Suppressor macrophage treated with lipopolysaccharide for 4 hours (primary cell): ENCODE data around the gene SVOP.
A peak's percentile ranks its signal among the peaks of the same experiment; 100 is the strongest.

Experiments
- DNase-seq: peaks from one replicate; pipeline ENCODE4 v3.0.0-alpha.2; 2020

The SVOP gene

GRCh38 chr12:108928695-108929094, 92.2 kb downstream of the SVOP start:
- DNase-seq = no peak

DNA sequence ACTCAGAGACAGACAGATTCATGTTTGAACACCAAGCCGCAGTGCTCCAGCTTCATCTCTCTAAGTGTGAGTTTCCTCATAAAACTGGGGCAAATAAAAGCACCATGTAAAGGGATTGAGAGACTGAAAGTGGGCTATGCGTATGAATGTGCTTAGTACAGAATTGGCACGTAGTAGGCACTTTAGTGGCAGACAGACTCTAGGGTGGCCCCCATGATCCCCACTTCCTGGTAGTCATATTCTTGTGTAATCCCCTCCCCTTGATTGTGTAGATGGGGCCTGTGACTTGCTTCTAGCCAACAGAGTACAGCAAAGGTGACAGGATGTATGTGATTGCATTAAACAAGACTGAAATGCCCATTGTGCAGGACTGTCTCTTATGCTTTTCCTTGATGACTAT, 98.0 kb downstream of the SVOP start:
- DNase-seq = no peak

GRCh38 chr12:108921946-108922345, 98.9 kb downstream of the SVOP start:
- no peak for DNase-seq

- DNase-seq = no peak
These were observed 101.8 kb downstream of the SVOP start for GRCh38 chr12:108918960-108919642.

- DNase-seq = no peak
These were observed 102.7 kb downstream of the SVOP start for GRCh38 chr12:108918206-108918605.

GRCh38 chr12:108916336-108916735, 104.5 kb downstream of the SVOP start:
- DNase-seq = no peak

GRCh38 chr12:108915632-108916133, 105.2 kb downstream of the SVOP start:
- DNase-seq = no peak

- peak; percentile 89 for DNase-seq
These were observed 106.7 kb downstream of the SVOP start for GRCh38 chr12:108914121-108914531.

DNA sequence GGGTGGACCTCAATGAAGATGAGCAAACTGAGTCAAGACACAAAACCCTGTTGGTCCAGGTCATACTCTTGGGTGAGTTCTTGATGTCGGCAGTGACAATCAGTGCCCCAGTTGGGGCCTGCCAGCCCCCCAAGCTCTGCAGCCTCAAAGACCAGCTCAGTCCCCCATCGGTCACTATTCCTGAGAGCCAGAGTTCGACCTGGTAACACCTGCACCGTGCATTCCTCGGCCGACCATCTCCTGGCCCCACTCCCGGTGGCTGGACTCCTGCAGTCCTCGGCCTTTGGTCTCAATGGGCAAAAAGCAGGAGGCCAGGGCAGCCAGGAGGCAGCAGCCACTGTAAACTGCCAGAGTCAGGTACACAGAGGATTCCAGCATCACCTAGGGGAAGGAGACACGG, 108.5 kb downstream of the SVOP start:
- DNase-seq = no peak

DNA sequence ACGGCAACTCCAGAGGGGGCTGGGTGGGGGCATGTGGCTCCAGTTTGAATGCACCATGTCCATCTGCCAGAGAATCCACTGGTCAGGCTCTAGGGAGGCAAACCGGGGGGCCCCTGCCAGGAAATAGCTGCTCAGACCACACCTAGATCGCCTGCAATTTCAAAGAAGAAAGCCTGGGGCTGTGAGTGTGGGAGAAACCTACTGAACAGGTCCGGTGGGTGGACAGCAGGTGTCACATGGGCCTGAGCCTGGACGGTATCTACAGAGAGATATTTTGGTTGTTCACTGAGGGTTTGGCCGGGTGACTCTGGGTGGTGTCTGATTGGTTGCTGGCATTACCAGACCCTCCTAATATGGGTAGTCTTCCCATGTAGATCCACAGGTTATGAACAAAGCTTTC, 109.0 kb downstream of the SVOP start:
- no peak for DNase-seq

GRCh38 chr12:108910336-108910735, 110.5 kb downstream of the SVOP start:
- no peak for DNase-seq

DNA sequence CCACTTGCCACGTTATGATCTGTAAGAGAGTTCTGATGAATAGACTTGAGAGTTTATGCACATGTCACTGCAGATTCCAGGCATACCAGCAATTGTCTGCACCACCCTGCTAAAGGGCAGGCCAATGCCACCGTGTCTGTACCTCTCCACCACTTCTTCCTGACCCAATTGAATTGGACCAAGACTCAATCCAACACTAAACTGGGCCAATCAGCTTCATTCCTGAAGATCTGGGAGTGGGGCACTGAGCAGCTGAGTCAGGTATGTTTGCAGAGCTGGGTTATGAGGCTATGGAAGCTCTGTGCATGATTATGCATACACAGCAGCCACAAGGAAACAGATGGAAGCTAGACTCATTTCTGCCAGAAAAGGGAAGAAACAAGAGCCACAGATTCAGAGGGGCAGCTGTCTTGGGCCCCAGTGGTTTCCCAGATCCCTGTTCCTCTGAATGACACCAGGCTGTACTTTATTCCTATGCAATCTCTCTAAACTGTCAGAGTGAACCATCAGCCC, 113.0 kb downstream of the SVOP start:
- DNase-seq = peak; percentile 72

DNA sequence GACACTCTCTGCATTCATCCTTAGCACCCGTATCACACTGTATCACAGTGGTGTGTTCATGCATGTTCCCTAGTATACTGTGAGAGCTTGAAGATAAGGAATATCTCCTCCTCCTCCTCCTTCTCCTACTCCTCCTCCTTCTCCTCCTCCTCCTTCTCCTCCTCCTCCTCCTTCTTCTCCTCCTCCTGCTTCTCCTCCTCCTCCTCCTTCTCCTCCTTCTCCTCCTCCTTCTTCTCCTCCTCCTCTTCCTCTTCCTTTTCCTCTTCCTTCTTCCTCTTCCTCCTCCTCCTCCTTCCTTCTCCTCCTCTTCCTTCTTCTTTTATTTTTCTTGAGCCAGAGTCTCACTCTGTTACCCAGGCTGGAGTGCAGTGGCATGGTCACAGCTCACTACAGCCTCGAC, 113.9 kb downstream of the SVOP start:
- DNase-seq = no peak

DNA sequence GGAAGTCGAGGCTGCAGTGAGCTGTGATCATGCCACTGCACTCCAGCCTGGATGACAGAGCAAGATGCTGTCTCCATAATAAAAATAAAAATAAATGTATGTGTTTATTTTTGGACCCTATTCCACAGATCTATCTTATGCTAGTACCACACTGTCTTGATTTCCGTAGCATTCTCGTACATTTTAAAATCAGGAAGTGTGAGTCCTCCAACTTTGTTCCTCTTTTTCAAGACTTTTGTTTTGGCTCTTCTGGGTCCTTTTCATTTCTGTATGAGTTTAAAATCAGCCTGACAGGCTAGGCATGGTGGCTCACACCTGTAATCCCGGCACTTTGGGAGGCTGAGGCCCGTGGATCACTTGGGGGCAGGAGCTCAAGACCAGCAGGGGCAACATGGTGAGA, 115.1 kb downstream of the SVOP start:
- peak; percentile 75 for DNase-seq

GRCh38 chr12:108899145-108899544, 121.7 kb downstream of the SVOP start:
- DNase-seq = no peak

DNA sequence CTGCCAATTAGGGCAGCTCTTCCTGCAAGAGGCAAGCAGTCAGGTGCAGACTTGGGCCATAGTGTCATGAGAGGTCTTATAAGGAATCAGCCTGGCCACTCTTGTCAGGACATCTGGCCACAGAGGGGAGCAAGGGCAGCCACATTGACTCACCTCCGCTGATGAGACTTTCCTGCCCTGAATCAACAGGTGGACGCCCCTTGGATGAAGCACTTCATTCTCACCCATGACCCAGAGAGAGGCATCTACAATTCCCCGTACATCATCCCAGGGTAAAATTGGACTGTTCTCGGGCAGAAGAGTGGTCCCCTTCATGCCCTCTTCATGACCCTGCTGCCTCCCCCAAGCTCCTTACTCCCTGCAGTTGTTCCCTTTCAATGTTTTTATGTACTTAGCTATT, 124.1 kb downstream of the SVOP start:
- no peak for DNase-seq

GRCh38 chr12:108896336-108896735, 124.5 kb downstream of the SVOP start:
- no peak for DNase-seq

- no peak for DNase-seq
These were observed 125.6 kb downstream of the SVOP start for GRCh38 chr12:108895220-108895802.

DNA sequence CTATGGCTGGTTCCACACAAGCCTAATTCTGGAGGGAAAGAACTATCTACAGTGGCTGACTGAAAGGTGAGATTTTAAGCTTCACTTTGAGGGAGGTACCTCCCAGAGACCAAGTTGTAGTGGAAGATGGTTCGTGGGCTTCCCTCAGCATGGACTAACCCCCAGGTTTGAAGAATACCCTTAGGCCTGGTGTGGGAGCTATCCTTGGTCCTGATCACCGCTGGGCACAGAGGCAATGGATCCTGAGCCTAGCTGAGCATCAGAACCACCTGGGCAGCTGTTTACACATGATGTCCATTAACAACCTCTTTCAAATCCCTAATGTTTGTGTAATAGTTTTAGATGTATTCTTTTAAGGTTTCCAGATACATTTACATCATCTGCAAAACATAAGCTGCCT, 130.7 kb downstream of the SVOP start:
- DNase-seq = no peak

- no peak for DNase-seq
These were observed 132.8 kb downstream of the SVOP start for GRCh38 chr12:108888031-108888430.

DNA sequence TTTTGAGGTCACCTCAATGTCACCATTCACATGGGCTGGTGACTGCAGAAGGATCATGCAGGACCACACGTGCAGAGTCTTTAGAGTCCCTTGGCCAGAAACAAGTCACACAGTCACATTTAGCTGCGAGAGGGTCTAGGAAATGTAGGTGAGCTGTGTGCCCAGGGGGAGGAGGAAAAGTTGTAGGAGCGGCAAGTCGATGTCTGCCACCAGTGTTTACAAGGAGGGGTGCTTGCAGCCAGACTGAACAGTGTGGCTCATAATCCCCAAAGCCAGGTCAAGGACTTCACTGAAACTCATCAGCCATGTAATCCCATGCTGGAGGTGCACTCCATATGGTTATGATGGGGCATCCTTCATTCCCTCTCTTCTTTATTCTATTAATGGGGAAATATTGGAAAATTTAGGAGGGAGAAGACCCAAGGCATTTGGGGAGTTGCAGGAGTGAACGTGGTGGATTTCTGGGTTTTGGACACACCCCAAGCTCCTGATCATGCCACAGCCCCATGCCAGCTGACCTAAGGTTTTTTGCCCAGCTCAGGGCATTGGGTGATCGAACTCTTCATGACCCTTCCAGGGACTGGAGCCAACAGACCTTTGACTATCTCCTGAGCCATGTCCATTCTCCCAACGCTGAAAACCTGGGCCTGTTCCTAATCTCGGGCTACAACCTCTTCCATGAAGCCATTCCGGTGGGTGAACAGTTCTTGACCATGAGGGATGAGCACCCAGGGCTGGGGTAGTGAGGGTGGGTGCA, 133.8 kb downstream of the SVOP start:
- no peak for DNase-seq

DNA sequence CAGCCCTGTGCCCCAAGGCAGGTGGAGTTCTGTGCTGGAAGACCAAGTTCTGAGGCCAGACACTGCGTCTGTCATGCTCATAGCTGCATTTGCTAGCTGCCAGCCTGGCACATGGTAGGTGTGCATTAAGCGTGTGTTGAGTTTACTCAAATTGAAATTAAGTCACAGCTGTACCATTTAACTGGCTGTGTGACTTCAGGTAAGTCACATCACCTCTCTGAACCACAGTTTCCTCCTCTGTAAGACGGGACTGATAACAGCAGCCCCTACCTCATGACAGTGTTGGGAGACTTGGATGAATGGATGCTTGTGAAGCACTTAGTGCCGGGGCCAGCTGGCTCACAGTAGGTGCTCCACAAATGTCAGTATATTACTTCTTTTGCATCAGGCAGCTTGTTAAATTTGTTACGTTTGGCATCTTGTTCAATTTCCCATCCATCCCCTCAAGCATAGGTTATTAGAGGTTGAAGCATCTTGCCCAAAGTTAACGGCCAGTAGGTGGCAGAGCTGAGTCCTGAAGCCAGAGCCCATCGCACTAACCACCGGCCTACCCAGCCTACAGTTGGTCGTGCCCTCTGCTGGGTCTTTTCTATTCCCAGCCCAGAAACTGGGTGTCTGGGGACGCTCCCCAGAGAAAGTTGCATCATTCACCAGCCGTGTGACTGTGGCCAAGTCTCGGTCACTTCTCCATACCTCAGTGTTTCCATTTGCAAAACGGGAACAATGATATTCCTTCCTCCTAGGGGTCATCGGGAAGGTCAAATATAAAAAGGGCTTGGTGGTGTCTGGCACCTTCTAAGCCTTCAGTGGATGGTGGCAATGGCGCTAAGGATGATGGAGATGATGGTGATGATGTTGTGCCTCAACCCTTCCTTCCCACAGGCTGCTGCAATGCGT, 136.5 kb downstream of the SVOP start:
- DNase-seq = peak; percentile 87

DNA sequence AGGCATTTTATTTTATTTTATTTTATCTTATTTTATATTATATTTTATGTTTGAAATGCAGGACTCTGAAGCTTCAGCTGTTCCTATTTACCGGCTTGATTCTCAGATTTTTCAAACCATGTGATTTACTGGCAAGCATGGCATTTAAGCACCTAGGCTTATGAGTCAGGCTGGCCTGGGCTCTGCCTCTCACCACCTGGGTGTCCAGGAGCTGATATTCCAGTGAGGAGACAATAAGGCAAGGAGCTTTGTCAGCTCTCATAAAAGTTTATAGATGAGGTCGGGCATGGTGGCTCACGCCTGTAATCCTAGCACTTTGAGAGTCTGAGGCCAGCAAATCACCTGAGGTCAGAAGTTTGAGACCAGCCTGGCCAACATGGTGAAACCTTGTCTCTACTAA, 138.9 kb downstream of the SVOP start:
- no peak for DNase-seq
